Common myeloid progenitor, CD34-positive (primary cell): ENCODE measurements around the gene DHRS13.
"Not testable (repeated sequence)": the region's sequence is repeated elsewhere in the genome, so short reads cannot be mapped to it uniquely, and the experiment has no call there.

Source experiments
- CTCF ChIA-PET: fragments of 350-600 bp; sonication (Branson Sonifier 250); formaldehyde crosslinking; loops from one replicate; lab custom pipeline; 2021; ENCODE audit warnings: antibody characterized with exemption; lab: Charles Lee
- POLR2A ChIA-PET: fragments of 350-600 bp; sonication (Branson Sonifier 250); formaldehyde crosslinking; loops from one replicate; lab custom pipeline; 2021; ENCODE audit warnings: antibody characterized with exemption; lab: Charles Lee
- DNase-seq, 3 donors: peaks; one replicate each; pipeline versions ENCODE4 v3.0.0 to v3.0.0-alpha.2; 2013
- H3K27ac ChIP-seq, 2 experiments: 1 replicate in 1 of 2; 2 replicates in 1 of 2; pipeline ENCODE4 v1.7.0; 2013; ENCODE audit warnings: inconsistent platforms in 2 of 2, low read length in 2 of 2, mild to moderate bottlenecking in 2 of 2, low read depth in 1 of 2, moderate library complexity in 1 of 2; ENCODE audit not compliant: severe bottlenecking in 2 of 2, insufficient read depth in 1 of 2, poor library complexity in 1 of 2
- H3K27me3 ChIP-seq, 5 experiments: replicated peaks in 2 of 5; 1 replicate in 3 of 5; 2 replicates in 2 of 5; pipeline versions ENCODE4 v1.6.1 to v1.7.0; 2013; ENCODE audit warnings: low read length in 4 of 5, mild to moderate bottlenecking in 2 of 5, moderate library complexity in 2 of 5, inconsistent platforms in 1 of 5; ENCODE audit not compliant: insufficient read depth in 5 of 5, control insufficient read depth in 4 of 5
- H3K36me3 ChIP-seq, 4 experiments: 1 replicate in 2 of 4; 2 replicates in 2 of 4; pipeline versions ENCODE4 v1.6.1 to v1.7.0; 2013; ENCODE audit warnings: low read length in 3 of 4, control low read depth in 1 of 4, mild to moderate bottlenecking in 1 of 4; ENCODE audit not compliant: control insufficient read depth in 4 of 4, insufficient read depth in 4 of 4
- H3K4me1 ChIP-seq, 4 experiments: 1 replicate in 3 of 4; 2 replicates in 1 of 4; pipeline versions ENCODE4 v1.6.1 to v1.7.1; 2013; ENCODE audit warnings: low read length in 3 of 4, mild to moderate bottlenecking in 3 of 4, control low read depth in 1 of 4, inconsistent platforms in 1 of 4, moderate library complexity in 1 of 4; ENCODE audit not compliant: control insufficient read depth in 4 of 4, insufficient read depth in 4 of 4; ENCODE audit errors: control extremely low read depth in 1 of 4
- H3K4me3 ChIP-seq, 7 experiments: 1 replicate in 4 of 7; 2 replicates in 3 of 7; pipeline versions ENCODE4 v1.5.1 to v1.7.0; 2013; ENCODE audit warnings: mild to moderate bottlenecking in 7 of 7, low read length in 6 of 7, moderate library complexity in 6 of 7, inconsistent platforms in 2 of 7, low read depth in 2 of 7, control low read depth in 1 of 7; ENCODE audit not compliant: insufficient read depth in 4 of 7, control insufficient read depth in 1 of 7; ENCODE audit errors: extremely low read depth in 1 of 7
- H3K9me3 ChIP-seq, 5 experiments: 1 replicate in 4 of 5; 2 replicates in 1 of 5; pipeline versions ENCODE4 v1.6.1 to v1.7.1; 2013; ENCODE audit warnings: low read length in 4 of 5, mild to moderate bottlenecking in 2 of 5, inconsistent platforms in 1 of 5, low read depth in 1 of 5, moderate library complexity in 1 of 5; ENCODE audit not compliant: control insufficient read depth in 4 of 5, insufficient read depth in 2 of 5; ENCODE audit errors: control extremely low read depth in 1 of 5
- WGBS: methylation state at CpG from one replicate; pipeline ENCODE4 v1.1.5; 2013; ENCODE audit not compliant: insufficient coverage; 5-methylcytosine and 5-hydroxymethylcytosine counted together

Gene DHRS13

GRCh38 chr17:28848667-28849066, 54.2 kb downstream of the DHRS13 start:
- 98% methylated on average over 6 of the region's 15 CpGs for WGBS
- H3K4me3 ChIP-seq, H3K9me3 ChIP-seq, H3K36me3 ChIP-seq, H3K27me3 ChIP-seq, POLR2A ChIA-PET, H3K4me1 ChIP-seq, H3K27ac ChIP-seq: not testable (repeated sequence)
- CTCF ChIA-PET = interaction anchor here (1.0 to 4.6 kb wide), 20 partner anchors 13 to 122 kb away, joined by 3 to 41 read pairs (median 4); partner anchors contain the start of genes DHRS13 and FLOT2
- DNase-seq = peak; percentile 60 to 80 (median 72)
